OCI-LY3 (cell line): ENCODE results near the gene UNC13A.
"Not testable (repeated sequence)": the region's sequence is repeated elsewhere in the genome, so short reads cannot be mapped to it uniquely, and the experiment has no call there.

Source experiments
- H2AFZ ChIP-seq: fragments of 200-600, 300-600 bp; shearing (Covaris generic); 2 replicates; pipeline ENCODE4 v1.6.0; 2014; ENCODE audit warnings: antibody characterized with exemption, low read depth, low read length
- H3K27ac ChIP-seq: fragments of 200-600, 300-600 bp; sonication (generic); 2 replicates; pipeline ENCODE4 v1.5.1; 2014; ENCODE audit warnings: mild to moderate bottlenecking, low read length, moderate library complexity, mixed read lengths
- H3K27me3 ChIP-seq: fragments of 200-600, 300-600 bp; sonication (generic); 2 replicates; pipeline ENCODE4 v1.6.1; 2014; ENCODE audit warnings: low read depth, low read length, mixed read lengths
- H3K36me3 ChIP-seq: fragments of 200-600, 300-600 bp; sonication (generic); replicated peaks from 2 replicates; pipeline ENCODE3; 2014; ENCODE audit warnings: low read depth, low read length, mixed read lengths
- H3K4me1 ChIP-seq: fragments of 300-600, 200-600 bp; sonication (generic); 2 replicates; pipeline ENCODE4 v1.6.1; 2014; ENCODE audit warnings: low read length, mixed read lengths
- H3K4me2 ChIP-seq: fragments of 200-600, 300-600 bp; sonication (generic); 2 replicates; pipeline ENCODE4 v1.6.1; 2014; ENCODE audit warnings: low read length, mixed read lengths
- H3K4me3 ChIP-seq: fragments of 300-600, 200-600 bp; sonication (generic); 2 replicates; pipeline ENCODE4 v1.5.1; 2014; ENCODE audit warnings: antibody characterized with exemption, mild to moderate bottlenecking, low read length, moderate library complexity
- H3K79me2 ChIP-seq: fragments of 300-600, 200-600 bp; shearing (Covaris generic); 2 replicates; pipeline ENCODE4 v1.6.1; 2014; ENCODE audit warnings: mild to moderate bottlenecking, low read length, mixed read lengths
- H3K9ac ChIP-seq: fragments of 300-600, 200-600 bp; shearing (Covaris generic); 2 replicates; pipeline ENCODE4 v1.6.0; 2014; ENCODE audit warnings: mild to moderate bottlenecking, low read length, moderate library complexity
- H3K9me3 ChIP-seq: fragments of 200-600, 300-600 bp; shearing (Covaris generic); 2 replicates; pipeline ENCODE4 v1.6.1; 2014; ENCODE audit warnings: low read length, mixed read lengths; ENCODE audit not compliant: insufficient read depth
- H4K20me1 ChIP-seq: fragments of 200-600, 300-600 bp; sonication (generic); 2 replicates; pipeline ENCODE4 v1.6.1; 2016; ENCODE audit warnings: low read length, mixed read lengths; ENCODE audit not compliant: insufficient read depth
- EZH2phosphoT487 ChIP-seq: fragments of 200-600 bp; shearing (Covaris generic); IDR thresholded peaks from 2 replicates; pipeline ENCODE4 v1.6.1; 2018; ENCODE audit warnings: antibody characterized with exemption, mixed run types, low read depth
- TF ChIP-seq, protein P1 (sequence below): fragments of 200-600, 300-600 bp; sonication (generic); IDR thresholded peaks from 2 replicates; pipeline ENCODE4 v1.5.1; 2014; ENCODE audit warnings: antibody characterized with exemption, low read length, low read depth

The UNC13A gene

DNA sequence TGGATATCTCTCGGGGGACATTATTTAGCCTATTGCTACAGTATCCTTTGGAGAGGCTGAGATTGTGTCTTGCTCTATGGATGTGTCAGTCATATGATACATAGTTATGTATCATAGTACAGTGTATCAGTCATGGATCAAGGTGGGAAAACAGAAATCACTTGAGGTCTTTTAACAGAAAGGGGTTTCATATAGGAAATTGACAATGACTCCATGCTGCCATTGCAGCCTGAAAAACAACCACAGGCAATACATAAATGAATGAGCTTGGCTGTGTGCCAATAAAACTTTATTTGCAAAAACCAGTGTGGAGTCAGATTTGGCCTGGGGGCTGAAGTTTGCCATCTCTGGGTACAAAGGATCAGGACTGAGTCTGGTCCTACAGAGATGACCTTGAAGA, 97.3 kb downstream of the UNC13A start:
- H3K79me2 ChIP-seq: no peaks in the 10 kb centered on the region
- no peak for TF ChIP-seq EZH2phosphoT487
- TF ChIP-seq, protein P1, sequence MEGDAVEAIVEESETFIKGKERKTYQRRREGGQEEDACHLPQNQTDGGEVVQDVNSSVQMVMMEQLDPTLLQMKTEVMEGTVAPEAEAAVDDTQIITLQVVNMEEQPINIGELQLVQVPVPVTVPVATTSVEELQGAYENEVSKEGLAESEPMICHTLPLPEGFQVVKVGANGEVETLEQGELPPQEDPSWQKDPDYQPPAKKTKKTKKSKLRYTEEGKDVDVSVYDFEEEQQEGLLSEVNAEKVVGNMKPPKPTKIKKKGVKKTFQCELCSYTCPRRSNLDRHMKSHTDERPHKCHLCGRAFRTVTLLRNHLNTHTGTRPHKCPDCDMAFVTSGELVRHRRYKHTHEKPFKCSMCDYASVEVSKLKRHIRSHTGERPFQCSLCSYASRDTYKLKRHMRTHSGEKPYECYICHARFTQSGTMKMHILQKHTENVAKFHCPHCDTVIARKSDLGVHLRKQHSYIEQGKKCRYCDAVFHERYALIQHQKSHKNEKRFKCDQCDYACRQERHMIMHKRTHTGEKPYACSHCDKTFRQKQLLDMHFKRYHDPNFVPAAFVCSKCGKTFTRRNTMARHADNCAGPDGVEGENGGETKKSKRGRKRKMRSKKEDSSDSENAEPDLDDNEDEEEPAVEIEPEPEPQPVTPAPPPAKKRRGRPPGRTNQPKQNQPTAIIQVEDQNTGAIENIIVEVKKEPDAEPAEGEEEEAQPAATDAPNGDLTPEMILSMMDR: no peak

DNA sequence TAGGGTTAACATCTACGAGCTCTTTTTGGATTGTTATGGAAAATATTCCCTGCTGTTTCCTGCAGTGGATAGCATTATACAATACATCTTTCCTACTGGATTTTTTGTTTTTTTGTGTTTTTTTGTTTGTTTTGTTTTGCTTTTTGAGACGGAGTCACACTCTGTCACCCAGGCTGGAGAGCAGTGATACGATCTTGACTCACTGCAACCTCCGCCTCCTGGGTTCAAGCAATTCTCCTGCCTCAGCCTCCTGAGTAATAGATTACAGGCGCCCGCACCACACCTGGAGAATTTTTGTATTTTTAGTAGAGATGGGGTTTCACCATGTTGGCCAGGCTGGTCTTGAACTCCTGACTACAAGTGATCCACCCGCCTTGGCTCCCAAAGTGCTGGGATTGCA, 102.8 kb downstream of the UNC13A start:
- H3K27me3 ChIP-seq, H3K9ac ChIP-seq, H3K4me2 ChIP-seq, H4K20me1 ChIP-seq, H2AFZ ChIP-seq, H3K4me3 ChIP-seq, H3K79me2 ChIP-seq, H3K4me1 ChIP-seq, H3K27ac ChIP-seq, H3K9me3 ChIP-seq: not testable (repeated sequence)
- H3K36me3 ChIP-seq: peaks cover 22% of the 10 kb centered on the region

More for the DNA sequence above, 97.3 kb downstream of the UNC13A start:
- no peak overlapping the region for H3K4me2 ChIP-seq
- H2AFZ ChIP-seq: no peak overlapping the region
- no peaks in the 10 kb centered on the region for H3K36me3 ChIP-seq
- no peak overlapping the region for H3K9ac ChIP-seq
- H3K9me3 ChIP-seq: no peaks in the 10 kb centered on the region
- H3K4me1 ChIP-seq: peaks cover 4% of the 10 kb centered on the region; the same call in 1 of the 2 replicates
- no peaks in the 10 kb centered on the region for H4K20me1 ChIP-seq
- peaks cover 14% of the 10 kb centered on the region for H3K27me3 ChIP-seq
- no peak overlapping the region for H3K27ac ChIP-seq
- H3K4me3 ChIP-seq: no peak overlapping the region

DNA sequence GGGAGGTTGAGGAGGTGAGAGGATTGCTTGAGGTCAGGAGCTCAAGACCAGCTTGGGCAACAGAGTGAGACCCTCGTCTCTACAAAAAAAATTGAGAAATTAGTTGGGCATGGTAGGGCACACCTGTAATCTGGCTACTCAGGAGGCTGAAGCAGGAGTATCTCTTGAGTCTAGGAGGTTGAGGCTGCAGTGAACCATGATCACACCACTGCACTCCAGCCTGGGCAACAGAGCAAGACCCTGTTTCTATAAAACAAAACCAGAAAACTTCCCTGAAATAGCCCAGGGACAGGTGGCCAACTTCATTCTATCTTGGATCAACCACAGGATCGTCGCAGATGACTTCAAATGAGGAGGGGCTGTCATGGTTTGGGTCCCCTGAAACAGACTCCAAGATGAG, 104.0 kb downstream of the UNC13A start:
- H3K36me3 ChIP-seq: peaks cover 29% of the 10 kb centered on the region
- no peaks in the 10 kb centered on the region for H3K79me2 ChIP-seq
- H2AFZ ChIP-seq: no peak overlapping the region
- H3K4me2 ChIP-seq: no peak overlapping the region
- H3K9ac ChIP-seq: no peak overlapping the region
- no peaks in the 10 kb centered on the region for H3K4me1 ChIP-seq
- H3K27ac ChIP-seq: no peak overlapping the region
- H3K9me3 ChIP-seq: no peaks in the 10 kb centered on the region
- no peak overlapping the region for H3K4me3 ChIP-seq
- H4K20me1 ChIP-seq: no peaks in the 10 kb centered on the region; the same call in 1 of the 2 replicates
- no peaks in the 10 kb centered on the region for H3K27me3 ChIP-seq
- TF ChIP-seq, protein P1: no peak
- TF ChIP-seq EZH2phosphoT487: no peak

DNA sequence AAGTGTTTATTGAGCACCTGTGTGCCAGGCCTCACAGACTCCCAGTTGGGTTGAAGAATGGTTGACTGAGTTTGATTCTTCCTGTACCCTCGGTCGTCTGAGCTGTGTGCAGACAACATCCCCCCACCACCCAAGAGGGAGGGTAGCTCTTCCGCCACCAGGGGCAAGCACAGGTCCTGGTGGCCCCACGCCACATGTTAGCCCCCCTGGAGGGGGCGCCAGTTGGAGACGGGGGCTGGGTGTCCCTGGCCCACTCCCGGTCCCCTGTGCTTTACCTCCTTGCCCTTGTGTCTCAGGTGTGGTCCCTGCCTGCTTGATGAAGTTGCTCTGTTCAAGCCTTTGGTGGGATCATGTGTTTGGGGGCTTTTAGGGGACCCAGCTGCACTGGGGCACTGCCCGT, 105.5 kb downstream of the UNC13A start:
- H2AFZ ChIP-seq: no peak overlapping the region
- H3K4me1 ChIP-seq: no peaks in the 10 kb centered on the region
- TF ChIP-seq EZH2phosphoT487: no peak
- TF ChIP-seq, protein P1: peak; percentile 11; the same call in 1 of the 2 replicates
- H3K27me3 ChIP-seq: no peaks in the 10 kb centered on the region
- H3K27ac ChIP-seq: no peak overlapping the region
- H3K36me3 ChIP-seq: peaks cover 38% of the 10 kb centered on the region
- no peaks in the 10 kb centered on the region for H3K9me3 ChIP-seq
- no peak overlapping the region for H3K4me2 ChIP-seq
- H3K79me2 ChIP-seq: no peaks in the 10 kb centered on the region
- H3K9ac ChIP-seq: no peak overlapping the region
- H4K20me1 ChIP-seq: no peaks in the 10 kb centered on the region; the same call in 1 of the 2 replicates
- H3K4me3 ChIP-seq: no peak overlapping the region
